HG02973 (cell line): ENCODE measurements around the gene LRRC37B.
"Not testable (repeated sequence)": the region's sequence is repeated elsewhere in the genome, so short reads cannot be mapped to it uniquely, and the experiment has no call there.

Source experiments
- ATAC-seq: cut with Tn5 transposase; IDR thresholded peaks from one replicate; pipeline ENCODE4 v1.9.1; 2021; ENCODE audit warnings: moderate library complexity; ENCODE audit not compliant: unreplicated experiment

LRRC37B gene

GRCh38 chr17:32084942-32085829, 78.0 kb downstream of the LRRC37B start:
- not testable (repeated sequence) for ATAC-seq

DNA sequence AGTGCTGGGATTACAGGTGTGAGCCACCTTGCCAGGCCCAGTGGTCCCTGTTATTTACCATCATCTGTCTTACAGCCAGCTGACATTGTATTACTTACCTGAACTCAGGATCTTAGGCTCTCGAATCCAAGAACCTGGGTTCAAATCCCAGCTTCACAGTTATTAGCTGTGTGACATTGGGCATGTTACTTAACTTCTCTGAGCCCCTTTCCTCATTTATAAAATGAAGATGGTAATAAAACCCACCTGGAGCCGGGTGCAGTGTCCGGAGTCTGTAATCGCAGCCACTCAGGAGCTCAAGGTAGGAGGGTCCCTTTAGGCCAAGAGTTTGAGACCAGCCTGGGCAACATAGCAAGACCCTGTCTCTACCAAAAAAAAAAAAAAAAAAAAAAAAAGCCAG, 79.7 kb downstream of the LRRC37B start:
- ATAC-seq, result not testable (repeated sequence)

DNA sequence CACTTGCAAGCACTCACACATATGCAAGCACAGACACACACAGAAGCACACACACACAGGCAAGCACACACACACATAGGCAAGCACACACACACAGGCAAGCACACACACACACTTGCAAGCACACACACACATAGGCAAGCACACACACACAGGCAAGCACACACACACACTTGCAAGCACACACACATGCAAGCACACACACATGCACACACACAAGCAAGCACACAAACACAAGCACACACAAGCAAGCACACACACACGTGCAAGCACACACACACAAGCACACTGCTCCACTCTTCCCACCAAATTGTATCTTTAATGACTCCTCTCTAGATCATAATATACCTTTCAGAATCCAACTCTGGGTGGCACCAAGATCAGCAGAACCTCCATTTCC, 84.9 kb downstream of the LRRC37B start:
- not testable (repeated sequence) for ATAC-seq

- no peak for ATAC-seq
Measured at GRCh38 chr17:32099686-32100085, 92.5 kb downstream of the LRRC37B start.

- ATAC-seq, result not testable (repeated sequence)
Measured at GRCh38 chr17:32100323-32100722, 93.1 kb downstream of the LRRC37B start.

DNA sequence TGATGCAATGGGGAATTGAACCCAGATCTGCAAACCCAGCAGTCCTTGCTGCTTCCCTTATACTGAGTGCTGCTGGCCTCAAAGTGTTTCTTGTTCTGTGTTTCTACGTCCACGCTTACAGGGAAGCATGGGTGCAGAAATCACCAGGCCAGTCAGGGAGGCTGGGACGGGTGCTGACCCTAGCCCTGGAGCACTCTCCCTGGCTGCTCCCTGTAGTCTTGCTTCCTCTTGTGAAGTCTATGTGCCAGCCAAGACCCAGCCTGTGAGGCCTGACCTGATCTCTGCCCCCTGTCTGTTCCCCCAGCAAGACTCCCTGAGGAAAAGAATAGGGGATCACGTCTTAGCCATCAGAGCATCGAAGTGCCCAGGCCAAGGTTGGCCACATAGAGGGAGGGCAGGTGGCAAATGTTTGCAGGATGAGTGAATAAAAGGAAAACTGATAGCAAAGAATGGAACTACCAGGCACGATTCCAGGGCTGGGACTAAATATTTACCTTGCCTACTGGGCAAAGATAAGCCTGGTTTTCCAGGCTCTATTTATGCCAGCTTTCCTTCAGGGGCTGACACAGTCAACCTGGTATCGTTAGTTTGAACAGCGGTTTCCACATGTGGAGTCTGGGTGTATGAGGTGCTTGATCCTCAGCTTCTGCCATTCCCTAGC, 93.9 kb downstream of the LRRC37B start:
- ATAC-seq, result no peak

DNA sequence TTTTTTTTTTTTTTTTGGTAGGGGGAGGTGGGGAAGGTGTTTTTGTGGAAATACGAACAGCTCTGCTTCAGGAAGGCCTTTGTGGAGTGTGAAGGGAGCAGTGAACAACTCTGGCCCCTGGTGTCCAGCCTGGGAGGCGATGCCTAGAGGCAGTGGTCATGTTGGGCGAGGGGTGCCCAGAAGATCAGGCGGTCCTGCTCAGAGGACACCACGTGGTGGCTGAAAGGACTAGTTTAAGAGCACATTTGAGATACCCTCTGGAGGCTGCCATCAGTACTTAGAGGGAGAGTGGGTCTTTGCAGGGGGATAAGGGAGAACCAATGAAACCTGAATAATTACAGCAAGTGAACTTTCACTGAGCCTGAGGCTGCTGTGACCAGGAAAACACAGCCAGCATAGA, 95.0 kb downstream of the LRRC37B start:
- no peak for ATAC-seq

- no peak for ATAC-seq
Measured at GRCh38 chr17:32102646-32103186, 95.5 kb downstream of the LRRC37B start.
